GM18505 (cell line): ENCODE data around the gene MOGAT3.

Source experiments
- ATAC-seq: cut with Tn5 transposase; IDR thresholded peaks from one replicate; pipeline ENCODE4 v1.9.1; 2021; ENCODE audit not compliant: unreplicated experiment
- POLR2A ChIP-seq: IDR thresholded peaks from 4 replicates; pipeline ENCODE4 v1.6.1; 2011; ENCODE audit warnings: borderline replicate concordance; ENCODE audit not compliant: insufficient read depth, insufficient read length; ENCODE audit errors: extremely low read depth

Gene MOGAT3

DNA sequence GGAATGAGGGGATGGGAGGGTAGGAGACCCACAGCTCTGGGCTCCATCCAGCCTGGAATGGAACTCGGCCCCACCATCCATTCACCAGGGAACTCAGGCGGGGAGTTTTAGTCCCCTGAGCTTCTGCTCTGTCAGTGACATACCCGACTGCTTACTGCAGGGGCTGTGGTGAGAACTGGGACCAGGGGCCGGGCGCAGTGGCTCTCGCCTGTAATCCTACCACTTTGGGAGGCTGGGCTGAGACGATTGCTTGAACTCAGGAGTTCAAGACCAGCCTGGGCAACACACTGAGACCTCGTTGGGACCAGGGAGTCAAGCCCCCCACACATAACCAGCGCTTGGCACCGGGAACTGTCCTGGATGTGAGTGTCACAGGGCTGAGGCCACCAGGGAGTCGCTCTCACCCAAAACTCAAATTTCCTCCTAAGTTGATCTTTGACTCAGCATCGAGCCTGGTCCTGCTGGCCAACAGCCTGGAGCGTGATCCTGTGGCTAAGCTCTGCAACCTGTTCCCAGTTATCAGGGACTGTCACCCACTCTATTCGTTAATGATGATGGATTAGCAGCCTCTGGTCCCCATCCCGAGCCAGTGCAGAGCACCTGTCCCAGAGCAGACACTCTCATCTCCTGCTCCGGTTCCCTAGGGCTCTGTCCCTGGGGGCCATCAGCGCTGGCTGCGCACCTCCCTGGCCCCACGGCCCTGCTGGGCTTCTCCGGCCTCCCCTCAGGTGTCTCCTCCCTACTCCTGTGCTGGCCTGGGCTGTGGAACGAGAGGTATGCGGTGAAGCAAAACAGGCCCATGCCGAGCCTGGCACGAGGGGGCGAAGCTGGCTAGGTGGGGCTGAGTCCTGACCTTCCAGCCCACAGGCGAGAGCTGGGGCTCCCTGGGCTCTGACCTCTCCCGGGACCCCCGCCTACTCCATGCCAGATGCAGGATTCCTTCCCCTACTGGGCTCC is 37.7 kb upstream of the MOGAT3 start:
- ATAC-seq = no peak
- TF ChIP-seq POLR2A = no peak

DNA sequence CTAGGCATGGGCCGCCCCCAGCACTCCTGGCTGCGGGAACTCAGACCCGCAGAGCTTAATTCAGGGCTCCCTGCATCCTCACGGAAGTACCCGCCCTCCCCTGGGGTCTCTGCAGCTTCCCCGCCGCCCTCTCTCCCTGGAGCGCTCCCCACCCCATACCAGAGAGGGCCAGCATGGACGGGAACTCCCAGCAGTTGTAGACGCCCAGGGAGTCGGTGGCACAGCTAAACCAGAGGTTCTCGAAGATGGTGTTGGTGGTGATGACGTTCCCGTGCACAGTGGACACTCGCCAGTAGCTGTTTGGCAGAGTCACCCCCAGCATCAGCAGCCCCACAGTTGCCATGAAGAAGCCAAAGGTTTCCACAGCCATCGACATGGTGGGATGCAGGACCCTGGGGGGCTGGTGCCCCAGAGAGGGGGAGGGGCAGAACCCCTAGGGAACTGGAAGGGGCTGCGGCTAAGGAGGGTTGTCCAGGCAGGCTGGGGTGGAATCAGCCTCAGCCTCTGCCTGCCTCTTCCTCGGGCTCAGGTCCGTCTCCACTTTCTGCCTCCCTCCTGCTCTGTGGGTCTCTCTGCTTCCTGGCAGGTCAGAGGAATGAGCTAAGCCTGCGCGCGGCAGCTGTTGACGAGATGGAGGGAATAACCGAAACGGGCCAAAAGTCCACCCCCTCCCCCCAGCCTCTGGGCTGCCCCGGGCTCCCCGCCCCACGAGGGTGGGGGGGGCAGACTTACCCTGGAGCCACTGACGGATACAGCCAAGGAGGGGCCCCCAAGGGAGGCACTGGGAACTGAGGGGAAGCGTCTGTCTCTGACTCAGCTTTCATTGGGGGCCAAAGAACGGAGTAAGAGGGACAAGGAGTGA is 36.6 kb upstream of the MOGAT3 start, which contains the start of gene CLDN15:
Gene CLDN15 (minus strand): TSS at position 597 of the 862 bp plus-strand sequence. CDS start 221 bp downstream, at position 376.
- TF ChIP-seq POLR2A = no peak
- ATAC-seq = no peak

DNA sequence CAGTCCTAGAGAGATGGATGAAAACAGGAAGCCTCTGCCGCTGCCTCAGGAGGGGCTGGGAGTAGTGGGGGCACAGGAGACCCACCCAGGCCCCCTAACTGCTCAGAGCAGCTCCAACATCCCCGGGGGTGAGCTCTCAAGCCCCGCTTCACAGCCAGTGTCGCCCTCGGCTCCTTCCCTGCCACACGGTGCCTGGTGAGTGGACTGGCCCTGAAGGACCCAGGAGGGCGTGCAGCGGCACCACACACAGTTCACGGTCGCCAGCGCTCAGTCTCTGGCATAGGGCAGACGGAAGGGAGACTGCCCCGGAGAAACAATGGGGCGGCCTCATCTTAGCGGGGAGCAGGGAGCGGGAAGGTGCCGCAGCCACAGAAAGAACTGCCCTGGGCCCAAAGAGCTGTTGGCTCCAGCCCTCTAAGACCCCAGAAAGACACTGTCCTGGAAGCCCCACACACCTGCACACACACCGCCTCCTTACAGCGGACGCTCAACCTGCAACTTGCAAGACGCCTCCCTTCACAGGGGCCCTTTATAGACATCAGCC is 35.5 kb upstream of the MOGAT3 start:
- no peak for TF ChIP-seq POLR2A
- no peak for ATAC-seq

DNA sequence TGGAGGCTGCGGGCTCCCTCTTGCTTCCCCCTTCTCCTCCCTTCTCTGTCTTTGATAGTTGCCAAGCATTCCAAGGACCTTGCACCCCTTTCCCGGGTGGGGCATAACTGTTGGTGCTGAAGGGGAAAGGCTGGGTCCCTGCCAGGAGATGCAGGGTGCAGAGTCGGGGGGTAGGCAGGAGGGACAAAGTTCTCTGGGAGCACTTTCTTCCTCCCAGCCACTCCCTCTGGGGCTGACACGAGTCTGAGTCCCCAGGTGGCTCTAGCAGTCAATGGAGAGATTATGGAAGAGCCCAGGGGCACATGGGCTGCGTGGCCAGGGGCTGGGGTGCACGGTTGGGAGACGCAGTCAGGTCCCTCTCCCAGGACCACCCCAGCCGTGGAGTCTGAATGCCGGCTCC is 34.7 kb upstream of the MOGAT3 start:
- ATAC-seq = no peak
- no peak for TF ChIP-seq POLR2A

DNA sequence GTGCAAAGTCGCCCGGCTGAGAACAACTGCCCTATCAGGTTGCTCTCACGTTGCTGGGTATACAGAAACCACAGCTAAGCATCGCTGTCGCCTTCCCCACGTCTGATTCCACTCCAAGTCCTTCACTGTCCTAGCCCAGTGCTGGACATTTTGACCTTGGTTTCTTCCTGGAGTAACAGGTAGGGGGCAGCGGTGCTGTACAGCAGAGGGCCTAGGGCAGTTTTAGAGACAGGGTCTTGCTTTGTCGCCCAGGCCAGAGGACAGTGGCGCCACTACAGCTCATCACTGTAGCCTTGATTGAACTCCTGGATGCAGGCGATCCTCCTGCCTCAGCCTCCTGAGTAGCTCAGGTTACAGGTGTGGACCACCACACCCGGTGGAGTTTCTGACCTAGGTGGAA is 34.2 kb upstream of the MOGAT3 start:
- no peak for ATAC-seq
- no peak for TF ChIP-seq POLR2A

DNA sequence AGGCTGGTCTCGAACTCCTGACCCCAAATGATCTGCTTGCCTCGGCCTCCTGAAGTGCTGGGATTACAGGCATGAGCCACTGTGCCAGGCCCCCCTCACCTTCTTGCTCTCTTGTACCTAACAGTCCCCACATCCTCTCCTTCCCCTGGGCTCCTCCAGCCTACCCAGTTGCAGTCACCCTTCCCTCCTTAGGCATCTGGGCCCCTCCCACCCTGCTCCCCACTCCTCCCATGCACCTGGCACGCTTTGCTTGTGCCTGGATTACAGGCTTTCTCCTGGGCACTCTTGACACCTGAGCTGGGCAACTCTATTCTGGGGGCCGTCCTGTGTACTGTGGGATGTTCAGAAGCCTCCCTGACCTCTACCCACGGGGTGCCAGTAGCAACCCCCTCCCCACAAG is 33.8 kb upstream of the MOGAT3 start:
- ATAC-seq = no peak
- no peak for TF ChIP-seq POLR2A

DNA sequence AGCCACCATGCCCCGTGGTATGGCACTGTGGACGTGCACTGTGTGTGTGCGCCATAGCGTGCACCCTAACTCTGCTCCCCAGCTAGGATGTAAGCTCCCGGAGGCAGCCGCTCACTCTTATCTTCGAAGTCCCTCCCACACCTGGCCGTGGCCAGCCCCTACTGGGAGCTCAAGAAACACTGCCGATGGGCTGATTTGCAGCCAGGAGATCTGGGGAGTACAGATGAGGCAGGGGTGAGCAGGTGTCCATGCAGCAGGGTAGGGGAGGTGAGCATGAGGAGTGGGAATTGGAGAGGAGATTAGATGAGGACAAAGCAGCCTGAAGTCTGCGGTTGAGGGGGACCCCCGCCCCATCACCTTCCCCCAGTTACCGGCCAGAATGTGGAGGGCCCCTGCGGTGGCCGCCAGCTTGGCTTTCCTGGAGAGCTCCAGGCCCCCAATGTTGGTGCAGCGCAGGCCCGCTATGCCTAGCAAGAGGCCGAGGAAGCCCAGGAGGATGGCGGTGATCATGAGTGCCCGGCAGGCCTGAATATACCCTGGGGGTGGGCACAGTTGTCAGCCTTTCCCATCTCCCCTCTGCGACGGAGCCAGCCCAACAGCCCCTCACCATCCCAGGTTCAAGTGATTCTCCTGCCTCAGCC is 33.2 kb upstream of the MOGAT3 start:
- TF ChIP-seq POLR2A = no peak
- ATAC-seq = no peak

DNA sequence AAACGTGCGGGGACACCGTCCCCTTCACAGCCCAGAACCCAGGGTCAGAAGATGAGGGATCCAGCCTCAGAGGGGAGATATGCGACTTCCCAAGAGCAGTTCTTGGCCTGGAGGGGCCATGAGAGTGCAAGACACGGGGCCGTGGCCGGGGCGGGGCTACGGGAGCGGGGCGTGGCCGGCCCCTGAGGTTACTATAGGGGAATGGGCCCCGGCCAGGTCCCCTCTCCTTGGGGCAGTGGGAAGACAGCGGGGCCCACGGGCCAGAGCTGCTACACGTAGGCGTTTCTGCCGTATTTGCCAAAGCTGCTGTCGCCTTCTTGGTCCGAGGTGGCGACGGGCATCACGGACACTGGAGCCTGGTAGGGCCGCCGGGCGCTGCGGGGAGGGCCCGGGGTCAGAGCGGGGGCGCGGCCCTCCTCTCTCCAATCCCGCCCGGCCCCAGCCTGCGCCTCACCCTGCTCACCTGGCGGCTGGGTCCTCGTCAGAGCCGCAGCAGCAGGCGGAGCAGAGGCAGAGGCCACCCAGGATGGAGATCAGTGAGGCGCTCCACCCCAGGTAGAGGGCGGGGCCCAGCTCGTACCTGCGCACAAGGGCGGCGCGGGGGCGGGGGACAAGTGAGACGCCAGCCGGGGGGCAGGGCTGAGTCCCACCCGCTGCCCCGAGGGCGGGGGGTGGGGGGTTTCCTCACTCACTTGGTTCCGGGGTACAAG is 31.5 kb upstream of the MOGAT3 start:
- TF ChIP-seq POLR2A = no peak
- no peak for ATAC-seq

DNA sequence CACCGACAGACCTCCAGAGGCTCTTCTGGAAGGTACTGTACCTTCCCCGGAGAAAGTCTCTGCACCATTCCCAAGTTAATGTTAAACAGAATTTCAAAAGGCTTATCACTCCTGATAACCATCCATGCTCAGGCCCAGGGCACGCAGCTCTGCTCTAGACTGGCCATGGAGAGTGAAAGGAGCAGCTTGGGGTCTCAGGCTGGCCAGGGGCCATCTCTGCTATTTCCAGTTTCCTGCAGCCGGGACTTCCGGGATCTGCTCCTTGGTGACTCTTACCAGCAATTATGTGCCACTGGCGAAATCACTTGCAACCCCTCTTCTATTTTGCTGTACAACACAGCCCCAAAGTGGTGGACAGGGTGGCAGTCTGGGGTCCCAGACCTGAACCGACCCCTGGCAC is 30.8 kb upstream of the MOGAT3 start:
- no peak for TF ChIP-seq POLR2A
- no peak for ATAC-seq

DNA sequence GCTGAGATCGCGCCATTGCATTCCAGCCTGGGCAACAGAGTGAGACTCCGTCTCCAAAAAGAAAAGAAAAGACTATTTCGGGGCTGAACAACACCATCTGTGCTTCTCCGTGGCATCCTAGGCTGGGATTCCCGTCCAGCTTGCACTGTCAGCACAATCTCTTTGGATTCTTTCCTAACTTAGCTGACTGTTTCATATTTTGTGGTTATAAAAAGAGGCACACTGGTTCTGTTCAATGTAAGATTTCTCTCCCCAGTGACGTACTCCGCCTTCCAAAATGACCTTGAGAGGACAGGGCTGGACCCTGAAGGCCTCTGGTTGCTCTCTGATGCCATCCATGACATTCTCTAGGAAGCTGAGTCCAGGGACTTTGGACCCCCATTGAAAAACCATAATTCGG is 25.9 kb upstream of the MOGAT3 start:
- no peak for ATAC-seq

DNA sequence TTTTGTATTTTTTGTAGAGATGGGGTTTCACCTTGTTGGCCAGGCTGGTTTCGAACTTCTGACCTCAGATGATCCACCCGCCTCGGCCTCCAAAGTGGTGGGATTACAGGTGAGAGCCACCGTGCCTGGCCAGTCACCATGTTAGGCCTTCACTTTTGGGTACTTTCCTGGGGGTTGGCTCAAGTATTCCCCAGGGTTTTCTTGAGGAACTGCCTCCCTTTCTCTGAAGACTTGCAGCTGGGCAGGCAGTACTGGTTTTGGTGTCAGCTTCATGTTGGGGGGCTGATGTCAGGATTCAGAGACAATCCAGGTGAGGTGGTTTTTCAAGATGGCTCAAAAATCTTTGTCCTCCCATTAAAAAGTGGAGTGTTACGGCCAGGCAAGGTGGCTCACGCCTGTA is 24.8 kb upstream of the MOGAT3 start:
- no peak for TF ChIP-seq POLR2A

More for the DNA sequence above, 25.9 kb upstream of the MOGAT3 start:
- no peak for TF ChIP-seq POLR2A

DNA sequence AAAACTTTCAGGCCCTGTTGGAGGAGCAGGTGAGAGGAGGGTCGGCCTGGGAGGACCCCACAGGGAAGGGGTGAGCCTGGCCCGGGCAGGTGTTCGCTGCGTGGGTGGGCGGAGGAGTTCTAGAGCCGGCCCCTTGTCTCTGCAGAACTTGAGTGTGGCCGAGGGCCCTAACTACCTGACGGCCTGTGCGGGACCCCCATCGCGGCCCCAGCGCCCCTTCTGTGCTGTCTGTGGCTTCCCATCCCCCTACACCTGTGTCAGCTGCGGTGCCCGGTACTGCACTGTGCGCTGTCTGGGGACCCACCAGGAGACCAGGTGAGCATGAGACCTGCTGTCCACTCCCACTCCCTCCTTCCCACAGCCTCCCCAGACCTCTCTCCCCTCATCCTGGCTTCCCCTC is 22.7 kb upstream of the MOGAT3 start:
- no peak for TF ChIP-seq POLR2A
- ATAC-seq = no peak

More for the DNA sequence above, 24.8 kb upstream of the MOGAT3 start:
- no peak for ATAC-seq

DNA sequence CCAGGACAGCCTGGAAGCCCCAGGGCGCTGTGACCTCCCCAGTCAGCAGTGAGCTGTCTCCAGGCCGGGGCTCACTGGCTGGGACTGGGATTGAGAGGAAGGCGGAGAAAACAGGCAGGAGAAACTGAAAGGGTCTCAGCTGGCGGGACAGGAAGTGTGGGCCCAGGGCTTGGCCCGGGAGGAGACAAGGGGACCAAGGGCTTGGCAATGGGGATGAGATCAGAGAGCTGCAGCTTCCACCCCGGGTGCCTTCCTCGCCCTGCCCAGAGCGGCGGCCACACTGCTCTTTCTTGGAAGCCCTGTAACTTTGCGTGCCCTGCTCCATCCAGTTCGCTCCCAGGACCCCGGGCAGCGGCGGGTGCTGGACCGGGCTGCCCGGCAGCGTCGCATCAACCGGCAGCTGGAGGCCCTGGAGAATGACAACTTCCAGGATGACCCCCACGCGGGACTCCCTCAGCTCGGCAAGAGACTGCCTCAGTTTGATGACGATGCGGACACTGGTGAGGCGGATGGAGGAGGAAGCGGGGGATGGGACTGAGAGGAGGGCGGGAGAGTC is 21.5 kb upstream of the MOGAT3 start:
- TF ChIP-seq POLR2A = no peak
- ATAC-seq = no peak

DNA sequence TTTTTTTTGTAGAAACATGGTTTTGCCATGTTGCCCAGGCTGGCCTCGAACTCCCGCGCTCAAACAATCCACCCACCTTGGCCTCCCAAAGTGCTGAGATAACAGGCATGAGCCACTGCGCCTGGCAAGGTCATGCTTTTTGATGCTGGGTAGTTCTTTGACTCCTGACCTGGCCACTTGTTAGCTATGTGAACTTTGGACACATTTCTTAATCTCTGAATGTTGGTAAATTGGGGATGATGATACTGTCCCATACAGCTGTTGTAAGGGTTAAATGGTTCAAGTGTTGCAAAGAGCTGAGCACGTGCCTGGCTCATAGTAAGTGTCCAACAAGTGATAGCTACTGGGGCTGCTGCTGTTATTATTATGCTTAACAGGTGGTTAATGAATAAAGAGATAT is 19.5 kb upstream of the MOGAT3 start:
- no peak for TF ChIP-seq POLR2A
- no peak for ATAC-seq
